Mucosa of stomach (tissue), 1 donor: ENCODE results near the gene GCLM.
"Not testable (repeated sequence)": the region's sequence is repeated elsewhere in the genome, so short reads cannot be mapped to it uniquely, and the experiment has no call there.

Experiments used
- H3K27me3 ChIP-seq: one replicate; pipeline ENCODE4 v1.7.0; 2013; ENCODE audit warnings: mild to moderate bottlenecking, low read length; ENCODE audit not compliant: control insufficient read depth, insufficient read depth
- H3K36me3 ChIP-seq: one replicate; pipeline ENCODE4 v1.7.0; 2013; ENCODE audit warnings: low read length; ENCODE audit not compliant: control insufficient read depth, insufficient read depth
- H3K4me1 ChIP-seq: one replicate; pipeline ENCODE4 v1.7.0; 2013; ENCODE audit warnings: mild to moderate bottlenecking, low read length; ENCODE audit not compliant: control insufficient read depth, insufficient read depth
- H3K4me3 ChIP-seq: one replicate; pipeline ENCODE4 v1.7.0; 2013; ENCODE audit warnings: low read length
- H3K9ac ChIP-seq: one replicate; pipeline ENCODE4 v1.7.0; 2013; ENCODE audit warnings: mild to moderate bottlenecking, low read length, moderate library complexity
- H3K9me3 ChIP-seq: one replicate; pipeline ENCODE4 v1.7.0; 2013; ENCODE audit warnings: mild to moderate bottlenecking, low read length, moderate library complexity; ENCODE audit not compliant: control insufficient read depth
- donor health status: Pancreatic carcinoma.

Gene GCLM

DNA sequence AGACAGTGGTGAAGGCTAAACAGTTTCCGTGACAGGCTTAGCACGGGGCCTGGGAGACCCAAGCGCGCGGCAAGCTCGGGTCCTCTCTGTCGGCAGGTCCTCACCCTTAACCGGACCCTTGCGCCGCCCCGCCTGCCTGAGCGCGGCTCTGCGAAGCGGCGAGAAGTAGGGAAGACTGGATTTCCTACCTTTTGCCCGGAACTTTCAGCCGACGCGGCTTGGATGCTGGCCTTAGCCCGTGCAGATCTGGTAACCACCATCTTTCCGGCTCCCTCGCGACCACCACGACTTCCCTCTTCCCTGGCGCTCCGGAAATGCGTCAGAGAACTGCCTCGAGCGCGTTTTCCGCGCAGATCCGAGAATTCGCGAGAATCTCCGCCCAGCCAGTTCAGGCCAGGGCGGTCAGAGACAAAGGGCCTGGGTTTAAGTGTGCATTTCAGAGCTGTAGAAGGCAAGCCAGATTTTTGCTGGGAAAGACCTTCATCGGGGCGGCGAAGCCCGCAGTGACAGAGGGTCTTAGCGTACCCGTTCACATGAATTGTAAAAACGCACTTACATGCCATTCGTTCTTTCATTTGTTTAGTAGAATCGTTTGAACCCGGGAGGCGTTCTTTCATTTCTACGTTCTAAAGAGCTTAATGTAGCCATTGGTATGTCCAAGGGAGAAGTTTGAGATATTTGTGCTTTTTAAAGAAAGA lies 30.2 kb downstream of the GCLM start, which contains the start of gene DNTTIP2:
Gene DNTTIP2 (minus strand): TSS at position 318 of the 698 bp plus-strand sequence. CDS start 58 bp downstream, at position 260.
- peaks cover 9% of the 10 kb centered on the region for H3K4me1 ChIP-seq
- H3K4me3 ChIP-seq, result peak within 1 kb of the TSS; percentile 78
- peak within 1 kb of the TSS; percentile 76 for H3K9ac ChIP-seq
- H3K36me3 ChIP-seq, result peaks cover 6% of the 10 kb centered on the region
- no peaks in the 10 kb centered on the region for H3K27me3 ChIP-seq
- no peaks in the 10 kb centered on the region for H3K9me3 ChIP-seq

GRCh38 chr1:93878501-93878888 lies 30.7 kb downstream of the GCLM start:
- Histone ChIP-seq H3K9ac (peak overlapping the region; percentile 76), H3K9me3 (no peaks in the 10 kb centered on the region), H3K4me3 (peak overlapping the region; percentile 78), H3K4me1 (peaks cover 9% of the 10 kb centered on the region), H3K36me3 (peaks cover 10% of the 10 kb centered on the region), H3K27me3 (no peaks in the 10 kb centered on the region)

DNA sequence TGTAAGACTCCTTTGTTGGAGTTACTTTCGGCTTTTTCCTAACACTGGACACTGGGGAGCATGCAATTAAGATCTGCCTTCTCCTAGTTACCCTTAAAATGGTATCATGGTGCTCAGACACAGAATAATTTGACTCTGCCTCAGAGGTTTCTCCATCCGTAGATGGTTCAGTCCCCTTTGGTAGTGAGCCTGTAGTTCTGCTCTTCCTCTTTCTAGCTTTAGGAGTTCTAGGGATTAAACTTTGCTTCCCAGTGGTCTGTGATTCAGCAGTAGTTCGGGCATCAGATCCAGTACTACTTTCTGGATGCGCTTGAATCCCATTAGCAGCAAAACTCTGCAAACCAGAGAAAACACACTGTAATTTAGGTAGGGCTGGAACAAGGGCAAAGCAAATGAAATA lies 31.7 kb downstream of the GCLM start:
- no peak overlapping the region for H3K4me3 ChIP-seq
- no peak overlapping the region for H3K9ac ChIP-seq
- peaks cover 10% of the 10 kb centered on the region for H3K36me3 ChIP-seq
- H3K4me1 ChIP-seq, result peaks cover 9% of the 10 kb centered on the region
- H3K9me3 ChIP-seq, result no peaks in the 10 kb centered on the region
- H3K27me3 ChIP-seq, result no peaks in the 10 kb centered on the region

DNA sequence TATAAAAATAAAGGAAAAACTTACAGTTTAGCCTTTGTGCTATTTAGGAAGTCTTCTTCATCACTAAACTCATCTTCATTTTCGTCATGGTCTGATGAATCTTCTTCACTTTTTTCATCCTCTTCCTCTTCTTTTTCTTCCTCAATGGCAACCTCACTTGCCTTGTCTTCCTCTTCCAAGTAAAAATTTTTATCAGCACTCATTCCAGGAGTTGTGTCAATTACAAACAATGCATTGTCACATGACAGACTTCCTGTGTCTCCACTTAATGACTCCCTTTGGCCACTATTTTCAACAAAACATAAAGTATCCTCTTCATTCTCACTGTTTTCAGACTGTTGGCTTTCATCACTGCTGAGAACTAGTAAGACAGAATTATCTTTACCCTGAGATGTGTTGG lies 33.0 kb downstream of the GCLM start:
- no peaks in the 10 kb centered on the region for H3K27me3 ChIP-seq
- no peaks in the 10 kb centered on the region for H3K9me3 ChIP-seq
- peaks cover 9% of the 10 kb centered on the region for H3K4me1 ChIP-seq
- H3K9ac ChIP-seq, result no peak overlapping the region
- H3K36me3 ChIP-seq, result peaks cover 10% of the 10 kb centered on the region
- H3K4me3 ChIP-seq, result no peak overlapping the region

DNA sequence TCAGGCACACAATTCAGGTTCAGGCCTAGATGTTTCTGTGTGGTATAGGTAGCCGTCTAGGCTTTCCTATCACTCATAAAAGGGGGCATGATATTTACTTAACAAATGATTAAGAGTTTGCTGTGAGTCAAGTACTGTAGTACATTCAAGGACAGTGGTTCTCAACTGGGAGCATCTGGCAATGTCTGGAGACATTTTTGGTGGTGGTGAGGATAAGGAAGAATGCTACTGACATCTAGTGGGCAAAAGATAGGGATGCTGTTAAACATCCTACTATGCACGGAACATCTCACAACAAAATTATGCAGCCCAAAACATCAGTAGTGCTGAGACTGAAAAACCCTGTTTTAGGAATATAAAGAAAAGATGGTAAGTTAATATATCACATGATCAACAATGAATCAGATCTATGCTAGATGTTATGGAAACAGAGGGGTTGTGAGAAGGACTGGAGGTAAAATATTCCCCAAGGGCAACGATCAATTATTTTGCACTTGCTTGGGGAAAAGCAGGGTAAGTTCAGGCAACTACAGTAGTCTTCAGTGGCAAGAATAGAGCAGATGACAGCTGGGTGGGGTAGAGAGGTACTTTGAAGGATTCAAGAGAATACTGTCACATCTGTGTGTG lies 35.1 kb downstream of the GCLM start:
- Histone ChIP-seq H3K36me3 (peaks cover 10% of the 10 kb centered on the region), H3K9ac (no peak overlapping the region), H3K4me3 (no peak overlapping the region), H3K9me3 (no peaks in the 10 kb centered on the region), H3K4me1 (peaks cover 9% of the 10 kb centered on the region), H3K27me3 (no peaks in the 10 kb centered on the region)

DNA sequence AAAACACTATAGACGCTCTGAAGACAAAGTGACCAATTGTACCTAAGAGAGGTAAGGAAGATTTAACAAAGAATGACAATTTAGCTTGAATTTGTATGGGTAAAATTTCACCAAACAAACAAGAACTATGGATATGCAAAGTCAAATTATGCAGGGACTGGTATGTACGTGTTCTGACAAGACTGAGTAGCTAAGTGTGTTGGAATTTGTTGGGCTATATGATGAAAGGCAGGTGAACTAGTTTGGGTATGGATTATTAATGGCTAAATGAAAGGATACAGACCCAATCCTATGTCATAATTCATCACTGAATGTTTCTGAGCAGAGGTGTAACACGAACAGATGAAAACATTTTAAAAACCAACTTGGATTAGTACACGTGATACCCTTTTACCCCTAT lies 37.9 kb downstream of the GCLM start:
- Histone ChIP-seq H3K4me3 (no peak overlapping the region), H3K4me1 (no peaks in the 10 kb centered on the region), H3K27me3 (no peaks in the 10 kb centered on the region), H3K9ac (no peak overlapping the region), H3K36me3 (peaks cover 10% of the 10 kb centered on the region), H3K9me3 (no peaks in the 10 kb centered on the region)

DNA sequence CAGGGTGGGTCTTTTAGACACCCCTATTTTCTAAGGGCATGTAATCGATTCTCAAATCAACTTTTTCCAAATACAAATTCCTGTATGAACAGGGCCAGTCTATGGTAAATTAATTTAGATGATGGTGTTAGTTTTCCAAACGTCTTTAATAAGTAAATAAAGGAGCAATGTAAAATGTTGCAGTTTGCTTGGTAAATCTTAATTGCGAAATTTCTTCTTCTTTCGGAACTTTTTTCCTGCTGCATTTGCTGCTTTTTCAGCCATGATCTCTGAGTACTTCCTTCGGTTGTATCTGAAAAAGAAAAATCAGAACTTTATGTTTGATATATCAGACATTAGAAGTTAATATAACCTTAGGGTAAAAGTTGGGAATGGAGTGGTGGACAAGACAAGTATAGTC lies 39.6 kb downstream of the GCLM start:
- Histone ChIP-seq H3K9me3 (no peaks in the 10 kb centered on the region), H3K4me1 (no peaks in the 10 kb centered on the region), H3K9ac (no peak overlapping the region), H3K36me3 (peaks cover 10% of the 10 kb centered on the region), H3K4me3 (no peak overlapping the region), H3K27me3 (no peaks in the 10 kb centered on the region)

DNA sequence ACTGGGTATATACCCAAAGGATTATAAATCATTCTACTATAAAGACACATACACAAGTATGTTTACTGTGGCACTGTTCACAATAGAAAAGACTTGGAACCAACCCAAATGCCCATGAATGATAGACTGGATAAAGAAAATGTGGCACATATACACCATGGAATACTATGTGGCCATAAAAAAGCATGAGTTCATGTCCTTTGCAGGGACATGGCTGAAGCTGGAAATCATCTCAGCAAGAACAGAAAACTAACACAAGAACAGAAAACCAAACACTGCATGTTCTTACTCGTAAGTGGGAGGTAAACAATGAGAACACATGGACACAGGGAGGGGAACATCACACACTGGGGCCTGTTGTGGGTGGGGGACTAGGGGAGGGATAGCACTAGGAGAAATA lies 40.7 kb downstream of the GCLM start:
- not testable (repeated sequence) for H3K27me3 ChIP-seq, H3K9ac ChIP-seq, H3K4me3 ChIP-seq, H3K9me3 ChIP-seq, H3K36me3 ChIP-seq, H3K4me1 ChIP-seq

- H3K4me3 ChIP-seq, result no peak overlapping the region
- no peaks in the 10 kb centered on the region for H3K4me1 ChIP-seq
- H3K27me3 ChIP-seq, result no peaks in the 10 kb centered on the region
- H3K9ac ChIP-seq, result no peak overlapping the region
- H3K36me3 ChIP-seq, result no peaks in the 10 kb centered on the region
- no peaks in the 10 kb centered on the region for H3K9me3 ChIP-seq
Measured at GRCh38 chr1:93865253-93865652, 44.0 kb downstream of the GCLM start.

GRCh38 chr1:93864175-93864574 lies 45.1 kb downstream of the GCLM start:
- Histone ChIP-seq H3K4me3 (no peak overlapping the region), H3K9ac (no peak overlapping the region), H3K36me3 (no peaks in the 10 kb centered on the region), H3K4me1 (no peaks in the 10 kb centered on the region), H3K27me3 (no peaks in the 10 kb centered on the region), H3K9me3 (no peaks in the 10 kb centered on the region)

GRCh38 chr1:93857653-93858052 lies 51.6 kb downstream of the GCLM start:
- H3K9me3 ChIP-seq, H3K4me1 ChIP-seq, H3K9ac ChIP-seq, H3K36me3 ChIP-seq, H3K27me3 ChIP-seq, H3K4me3 ChIP-seq: not testable (repeated sequence)

- H3K27me3 ChIP-seq, H3K9me3 ChIP-seq, H3K4me3 ChIP-seq, H3K4me1 ChIP-seq, H3K36me3 ChIP-seq, H3K9ac ChIP-seq: not testable (repeated sequence)
Measured at GRCh38 chr1:93855983-93856382, 53.2 kb downstream of the GCLM start.
